T-helper 2 cell treated with Interferon-gamma antibody and Interleukin-4, amounts not matched to agents 5 μg/mL and 100 μg/mL, for 36 hours (primary cell): ENCODE measurements around the gene RANGRF.
A peak's percentile ranks its signal among the peaks of the same experiment; 100 is the strongest.

Experiments used
- DNase-seq: peaks from one replicate; pipeline ENCODE4 v3.0.0; 2021; ENCODE audit warnings: low spot score
- H3K27ac Mint-ChIP-seq: one replicate; pipeline ENCODE4 v1.8.0; 2021; ENCODE audit warnings: mild to moderate bottlenecking, mixed read lengths
- H3K27me3 Mint-ChIP-seq: one replicate; pipeline ENCODE4 v1.8.0; 2021; ENCODE audit warnings: low read depth, mixed read lengths
- H3K36me3 Mint-ChIP-seq: one replicate; pipeline ENCODE4 v1.8.0; 2021; ENCODE audit warnings: low read depth, mixed read lengths
- H3K4me1 Mint-ChIP-seq: one replicate; pipeline ENCODE4 v1.8.0; 2021; ENCODE audit warnings: low read depth, mixed read lengths
- H3K4me3 Mint-ChIP-seq: one replicate; pipeline ENCODE4 v1.8.0; 2022; ENCODE audit warnings: mild to moderate bottlenecking, moderate library complexity, mixed read lengths
- H3K9me3 Mint-ChIP-seq: one replicate; pipeline ENCODE4 v1.8.0; 2021; ENCODE audit warnings: mixed read lengths

RANGRF gene

DNA sequence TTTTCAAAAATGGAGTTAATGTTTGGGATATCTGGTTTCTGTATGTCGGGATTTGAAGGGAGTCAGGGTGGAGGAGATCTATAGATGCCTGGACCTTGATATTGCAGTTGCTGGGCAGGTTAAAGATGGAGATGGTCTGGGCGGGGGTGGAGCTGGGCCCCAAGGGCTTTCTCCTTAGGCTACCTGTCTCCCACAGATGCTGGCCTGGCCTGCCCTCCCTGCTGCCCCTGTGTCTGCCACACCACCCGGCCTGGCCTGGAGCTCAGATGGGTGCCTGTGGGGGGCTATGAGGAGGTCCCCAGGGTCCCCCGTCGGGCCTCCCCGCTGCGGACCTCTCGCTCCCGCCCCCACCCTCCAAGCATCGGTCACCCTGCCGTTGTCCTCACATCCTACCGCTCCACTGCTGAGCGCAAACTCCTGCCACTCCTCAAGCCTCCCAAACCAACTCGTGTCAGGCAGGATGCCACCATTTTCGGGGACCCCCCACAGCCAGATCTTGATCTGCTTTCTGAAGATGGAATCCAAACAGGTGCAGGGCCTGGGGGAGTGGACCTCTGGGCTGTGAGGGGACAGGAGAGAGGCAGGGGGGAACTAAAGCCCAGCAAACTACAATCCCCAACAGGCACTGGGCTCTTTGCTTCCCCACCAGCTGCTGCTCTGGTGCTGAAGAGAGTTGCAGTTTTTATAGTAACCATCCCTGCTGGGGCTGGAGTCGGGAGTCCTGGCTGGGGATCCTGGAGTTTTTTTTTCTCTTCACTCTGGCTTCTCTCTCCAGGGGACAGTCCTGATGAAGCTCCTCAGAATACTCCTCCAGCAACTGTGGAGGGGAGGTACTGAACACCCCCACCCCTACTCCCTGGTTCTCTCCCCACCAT, 24.5 kb downstream of the RANGRF start:
- peaks cover 3% of the 10 kb centered on the region for H3K4me1 Mint-ChIP-seq
- no peak overlapping the region for H3K27ac Mint-ChIP-seq
- no peaks in the 10 kb centered on the region for H3K27me3 Mint-ChIP-seq
- H3K4me3 Mint-ChIP-seq, result no peak overlapping the region
- DNase-seq, result no peak
- H3K9me3 Mint-ChIP-seq, result no peaks in the 10 kb centered on the region
- no peaks in the 10 kb centered on the region for H3K36me3 Mint-ChIP-seq

DNA sequence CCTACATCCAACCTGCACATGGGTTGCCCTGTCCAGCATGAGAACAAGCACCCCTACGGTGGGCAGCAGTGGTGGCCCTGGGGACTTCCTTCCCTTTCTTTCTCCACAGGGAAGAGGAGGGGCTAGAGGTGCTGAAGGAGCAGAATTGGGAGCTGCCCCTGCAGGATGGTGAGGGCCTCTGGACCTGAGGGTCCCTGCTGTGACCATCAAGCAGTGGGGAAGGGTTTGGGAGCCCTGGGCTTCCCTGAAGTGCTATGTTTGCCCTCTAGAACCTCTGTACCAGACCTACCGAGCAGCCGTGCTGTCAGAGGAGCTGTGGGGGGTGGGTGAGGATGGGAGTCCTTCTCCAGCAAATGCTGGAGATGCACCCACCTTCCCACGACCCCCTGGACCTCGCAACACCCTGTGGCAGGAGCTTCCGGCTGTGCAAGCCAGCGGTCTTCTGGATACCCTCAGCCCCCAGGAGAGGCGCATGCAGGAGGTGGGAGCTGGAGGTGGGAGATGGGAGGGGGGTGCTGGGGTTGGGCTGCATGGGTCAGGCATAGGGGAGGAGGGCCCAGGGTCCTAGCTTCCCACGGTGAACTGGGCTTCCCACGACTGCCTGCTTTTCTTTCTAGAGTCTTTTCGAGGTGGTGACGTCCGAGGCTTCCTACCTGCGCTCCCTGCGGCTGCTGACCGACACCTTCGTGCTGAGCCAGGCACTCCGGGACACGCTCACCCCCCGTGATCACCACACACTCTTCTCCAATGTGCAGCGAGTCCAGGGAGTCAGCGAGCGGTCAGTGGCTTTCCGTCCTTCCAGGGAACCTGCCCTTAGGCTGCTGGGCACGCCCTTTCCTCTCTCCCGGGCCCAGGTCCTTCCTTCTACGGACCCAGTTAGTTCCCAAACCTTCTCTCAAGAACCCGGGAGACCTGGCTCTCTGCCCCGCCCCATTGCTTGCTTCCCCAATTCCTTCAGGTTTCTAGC, 26.6 kb downstream of the RANGRF start:
- no peaks in the 10 kb centered on the region for H3K36me3 Mint-ChIP-seq
- H3K27ac Mint-ChIP-seq, result no peak overlapping the region
- no peak overlapping the region for H3K4me3 Mint-ChIP-seq
- peaks cover 2% of the 10 kb centered on the region for H3K4me1 Mint-ChIP-seq
- no peaks in the 10 kb centered on the region for H3K9me3 Mint-ChIP-seq
- DNase-seq, result no peak
- no peaks in the 10 kb centered on the region for H3K27me3 Mint-ChIP-seq

GRCh38 chr17:8315764-8316217, 27.3 kb downstream of the RANGRF start:
- H3K27ac Mint-ChIP-seq, result no peak overlapping the region
- no peaks in the 10 kb centered on the region for H3K9me3 Mint-ChIP-seq
- H3K27me3 Mint-ChIP-seq, result no peaks in the 10 kb centered on the region

GRCh38 chr17:8318010-8318935, 29.8 kb downstream of the RANGRF start:
- Mint-ChIP-seq H3K4me1 (no peaks in the 10 kb centered on the region), H3K36me3 (no peaks in the 10 kb centered on the region), H3K9me3 (no peaks in the 10 kb centered on the region), H3K4me3 (no peak overlapping the region), H3K27me3 (peaks cover 3% of the 10 kb centered on the region), H3K27ac (no peak overlapping the region)
- DNase-seq, result no peak

More at GRCh38 chr17:8315764-8316217, 27.3 kb downstream of the RANGRF start:
- Mint-ChIP-seq H3K4me3 (no peak overlapping the region), H3K4me1 (no peaks in the 10 kb centered on the region), H3K36me3 (no peaks in the 10 kb centered on the region)
- DNase-seq, result no peak

GRCh38 chr17:8320262-8320661, 31.8 kb downstream of the RANGRF start:
- no peaks in the 10 kb centered on the region for H3K9me3 Mint-ChIP-seq
- no peak for DNase-seq
- peaks cover 2% of the 10 kb centered on the region for H3K4me1 Mint-ChIP-seq
- peaks cover 15% of the 10 kb centered on the region for H3K27me3 Mint-ChIP-seq
- H3K4me3 Mint-ChIP-seq, result no peak overlapping the region
- no peak overlapping the region for H3K27ac Mint-ChIP-seq
- no peaks in the 10 kb centered on the region for H3K36me3 Mint-ChIP-seq

GRCh38 chr17:8320990-8321389, 32.5 kb downstream of the RANGRF start:
- H3K36me3 Mint-ChIP-seq, result no peaks in the 10 kb centered on the region
- H3K27me3 Mint-ChIP-seq, result peaks cover 22% of the 10 kb centered on the region
- no peak overlapping the region for H3K4me3 Mint-ChIP-seq
- H3K4me1 Mint-ChIP-seq, result peaks cover 5% of the 10 kb centered on the region
- no peaks in the 10 kb centered on the region for H3K9me3 Mint-ChIP-seq
- no peak overlapping the region for H3K27ac Mint-ChIP-seq
- no peak for DNase-seq

- H3K9me3 Mint-ChIP-seq, result no peaks in the 10 kb centered on the region
- no peak overlapping the region for H3K27ac Mint-ChIP-seq
- DNase-seq, result no peak
- H3K27me3 Mint-ChIP-seq, result peaks cover 30% of the 10 kb centered on the region
- no peak overlapping the region for H3K4me3 Mint-ChIP-seq
- no peaks in the 10 kb centered on the region for H3K36me3 Mint-ChIP-seq
- peaks cover 12% of the 10 kb centered on the region for H3K4me1 Mint-ChIP-seq
Observed at GRCh38 chr17:8322061-8322460, 33.6 kb downstream of the RANGRF start.

DNA sequence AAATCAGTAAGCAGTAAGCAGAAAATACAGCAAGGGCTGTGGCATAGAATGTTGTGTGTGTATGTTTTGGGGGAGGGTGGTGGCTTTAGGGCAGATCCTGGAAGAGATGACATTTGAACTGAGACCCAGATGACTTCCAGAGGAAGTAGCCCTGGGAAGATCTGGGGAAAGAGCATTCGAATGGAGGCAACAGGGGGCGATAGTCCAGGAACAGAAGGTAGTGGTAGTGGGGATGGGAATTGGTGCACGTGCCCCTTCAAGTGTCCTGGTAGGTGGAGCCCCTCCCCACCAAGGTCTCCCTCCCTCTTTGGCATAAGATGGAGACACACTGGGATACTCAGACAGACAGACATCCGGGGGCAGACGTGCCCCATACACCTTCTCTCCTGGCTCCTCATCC, 35.7 kb downstream of the RANGRF start:
- Mint-ChIP-seq H3K4me1 (peaks cover 12% of the 10 kb centered on the region), H3K27me3 (peaks cover 48% of the 10 kb centered on the region), H3K4me3 (no peak overlapping the region), H3K36me3 (no peaks in the 10 kb centered on the region), H3K27ac (no peak overlapping the region), H3K9me3 (no peaks in the 10 kb centered on the region)
- no peak for DNase-seq

DNA sequence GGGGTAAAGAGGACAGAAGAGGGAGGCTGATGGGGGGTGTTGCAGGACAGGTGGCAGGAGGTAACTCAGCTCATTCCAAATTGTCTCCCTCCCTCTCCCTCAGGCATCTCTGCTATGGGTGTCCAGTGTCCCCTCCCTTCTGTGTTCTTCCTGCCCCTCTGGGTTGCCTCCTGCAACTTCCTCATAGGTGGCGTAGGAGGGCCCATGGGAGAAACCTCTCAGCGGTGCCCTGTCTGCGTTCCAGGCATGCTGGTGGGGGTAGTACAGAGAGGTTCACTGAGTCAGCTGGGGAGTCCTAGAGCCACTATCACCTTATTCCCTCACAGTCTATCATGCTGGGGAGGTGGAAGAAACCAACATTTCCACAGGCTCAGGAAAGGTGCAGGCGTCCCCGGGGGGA, 36.5 kb downstream of the RANGRF start:
- no peaks in the 10 kb centered on the region for H3K9me3 Mint-ChIP-seq
- no peaks in the 10 kb centered on the region for H3K36me3 Mint-ChIP-seq
- H3K4me3 Mint-ChIP-seq, result no peak overlapping the region
- no peak for DNase-seq
- H3K27me3 Mint-ChIP-seq, result peaks cover 48% of the 10 kb centered on the region
- peaks cover 12% of the 10 kb centered on the region for H3K4me1 Mint-ChIP-seq
- H3K27ac Mint-ChIP-seq, result no peak overlapping the region

DNA sequence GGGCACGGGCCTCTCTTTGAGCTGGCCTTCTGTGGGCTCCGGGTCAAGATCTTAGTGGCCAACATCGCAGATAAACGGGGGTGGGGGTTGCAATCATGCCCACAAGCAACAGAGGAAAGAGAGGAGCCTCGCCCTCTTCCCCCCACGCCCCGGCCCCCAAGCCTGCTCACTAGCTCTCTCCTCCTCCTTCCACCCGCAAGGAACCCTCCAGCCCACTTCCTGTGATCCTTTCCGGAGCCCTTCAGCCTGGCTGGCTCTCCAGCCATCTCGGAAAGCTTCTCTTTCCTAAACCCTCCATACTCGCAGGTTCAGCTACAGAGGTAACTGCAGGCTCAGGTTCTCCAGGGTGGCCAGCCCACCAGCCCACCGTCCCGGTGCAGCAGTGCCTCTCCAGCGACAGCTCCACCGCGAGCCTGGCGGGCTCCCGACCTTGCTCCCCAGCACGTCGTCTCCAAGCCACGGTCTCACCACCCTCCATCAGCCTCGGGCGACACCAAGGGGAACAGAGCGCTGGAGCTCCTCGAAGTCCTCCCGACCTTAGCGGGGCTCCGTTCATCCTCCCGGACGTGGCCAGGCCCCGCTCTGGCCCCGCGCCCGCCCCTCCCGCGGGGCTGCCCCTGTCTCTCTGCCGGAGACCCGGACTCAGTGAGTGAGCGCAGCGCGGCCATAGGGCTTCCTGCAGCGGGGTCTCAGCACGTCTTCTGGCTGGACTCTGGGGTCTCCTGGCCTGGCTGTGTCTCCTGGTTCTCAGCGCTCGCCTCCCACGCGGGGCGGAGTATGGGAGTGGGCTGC, 38.2 kb downstream of the RANGRF start:
- peaks cover 48% of the 10 kb centered on the region for H3K27me3 Mint-ChIP-seq
- peak overlapping the region; percentile 71 for H3K4me3 Mint-ChIP-seq
- H3K27ac Mint-ChIP-seq, result no peak overlapping the region
- no peaks in the 10 kb centered on the region for H3K9me3 Mint-ChIP-seq
- no peaks in the 10 kb centered on the region for H3K36me3 Mint-ChIP-seq
- no peak for DNase-seq
- H3K4me1 Mint-ChIP-seq, result peaks cover 12% of the 10 kb centered on the region

GRCh38 chr17:8327303-8327649, 38.8 kb downstream of the RANGRF start:
- H3K27me3 Mint-ChIP-seq, result peaks cover 48% of the 10 kb centered on the region
- H3K36me3 Mint-ChIP-seq, result no peaks in the 10 kb centered on the region
- peak overlapping the region; percentile 42 for H3K4me3 Mint-ChIP-seq
- no peak overlapping the region for H3K27ac Mint-ChIP-seq
- DNase-seq, result no peak
- H3K9me3 Mint-ChIP-seq, result no peaks in the 10 kb centered on the region
- H3K4me1 Mint-ChIP-seq, result peaks cover 12% of the 10 kb centered on the region

DNA sequence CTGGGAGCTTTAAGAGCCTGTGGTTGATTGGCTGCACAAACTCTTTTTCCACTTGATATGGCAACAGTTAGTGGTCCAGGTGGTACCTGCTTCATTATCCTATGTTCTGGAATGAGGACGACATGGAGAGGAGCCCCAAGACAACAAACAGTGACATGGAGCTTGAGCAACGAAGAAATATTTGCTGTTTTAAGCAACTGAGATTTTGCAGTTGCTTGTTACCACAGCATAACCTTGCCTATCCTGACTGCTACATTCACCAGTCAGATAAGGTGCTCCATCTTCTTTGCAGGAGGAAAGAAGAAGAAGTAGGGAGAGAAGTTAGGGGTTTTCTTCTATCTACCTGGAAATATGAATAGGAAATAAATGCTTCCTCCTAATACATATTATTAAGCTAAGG, 43.7 kb downstream of the RANGRF start:
- H3K27ac Mint-ChIP-seq, result no peak overlapping the region
- no peaks in the 10 kb centered on the region for H3K36me3 Mint-ChIP-seq
- no peak overlapping the region for H3K4me3 Mint-ChIP-seq
- DNase-seq, result no peak
- H3K9me3 Mint-ChIP-seq, result no peaks in the 10 kb centered on the region
- H3K4me1 Mint-ChIP-seq, result no peaks in the 10 kb centered on the region
- H3K27me3 Mint-ChIP-seq, result peaks cover 18% of the 10 kb centered on the region

- no peak overlapping the region for H3K27ac Mint-ChIP-seq
- no peaks in the 10 kb centered on the region for H3K9me3 Mint-ChIP-seq
- no peak for DNase-seq
- H3K4me3 Mint-ChIP-seq, result no peak overlapping the region
- peaks cover 12% of the 10 kb centered on the region for H3K27me3 Mint-ChIP-seq
- H3K4me1 Mint-ChIP-seq, result no peaks in the 10 kb centered on the region
- no peaks in the 10 kb centered on the region for H3K36me3 Mint-ChIP-seq
Observed at GRCh38 chr17:8332688-8333087, 44.2 kb downstream of the RANGRF start.
